Right atrium auricular region (tissue), 2 donors: ENCODE data around the gene HYI. TPM values are rescaled to one million over a fixed set of nuclear protein-coding genes. Genes with fewer than 3 reads are reported as not detected.

Source experiments
- DNase-seq: peaks from one replicate; pipeline ENCODE4 v3.0.0-alpha.2; 2019; ENCODE audit warnings: low spot score
- H3K27ac ChIP-seq, 2 donors: fragments of 200-600 bp; sonication (generic); 1 replicate in 1 of 2; 2 replicates in 1 of 2; pipeline ENCODE4 v1.5.1; 2016 to 2019
- H3K27me3 ChIP-seq, 2 donors: fragments of 200-600 bp; sonication (generic); one replicate each; pipeline versions ENCODE4 v1.5.1 to v1.6.0; 2017 to 2019
- H3K36me3 ChIP-seq: fragments of 200-600 bp; sonication (generic); one replicate; pipeline ENCODE4 v1.5.1; 2016
- H3K4me1 ChIP-seq, 2 donors: fragments of 200-600 bp; sonication (generic); one replicate each; pipeline versions ENCODE4 v1.5.1 to v1.6.0; 2017 to 2019
- H3K4me3 ChIP-seq, 2 donors: fragments of 200-600 bp; sonication (generic); 1 replicate in 1 of 2; 2 replicates in 1 of 2; pipeline ENCODE4 v1.5.1; 2017 to 2019; ENCODE audit warnings: mild to moderate bottlenecking in 1 of 2, moderate library complexity in 1 of 2
- H3K9me3 ChIP-seq, 2 donors: fragments of 200-600 bp; sonication (generic); one replicate each; pipeline ENCODE4 v1.5.1; 2019
- CTCF ChIP-seq, 2 donors: fragments of 200-600 bp; sonication (generic); IDR thresholded peaks; one replicate each; pipeline ENCODE4 v1.5.1; 2019; ENCODE audit warnings: antibody characterized with exemption in 2 of 2
- total RNA-seq, 2 donors: library from RNA; depleted of rRNA; stranded (reverse); fragments of >200 nt; gene quantifications; one replicate each; pipeline ENCODE4 v1.1.0, GENCODE V29; 2016

The HYI gene
- total RNA-seq, 2 donors from 2014 or later = 17.3 to 23.0 TPM

- Histone ChIP-seq H3K9me3 (no peaks in the 10 kb centered on the region), H3K27me3 (no peaks in the 10 kb centered on the region), H3K4me3 (no peak overlapping the region), H3K27ac (no peak overlapping the region), H3K4me1 (peaks cover 0 to 8% of the 10 kb centered on the region in 2 donors), H3K36me3 (peaks cover 71% of the 10 kb centered on the region)
- TF ChIP-seq CTCF (IDR thresholded peaks at IDR 0.05) = no peak
- DNase-seq = no peak
Measured at GRCh38 chr1:43440358-43440757, 13.4 kb downstream of the HYI start.

- Histone ChIP-seq H3K36me3 (peaks cover 69% of the 10 kb centered on the region), H3K27me3 (no peaks in the 10 kb centered on the region), H3K4me1 (peaks cover 0 to 13% of the 10 kb centered on the region in 2 donors), H3K27ac (no peak overlapping the region), H3K4me3 (no peak overlapping the region), H3K9me3 (no peaks in the 10 kb centered on the region)
- no peak for TF ChIP-seq CTCF (IDR thresholded peaks at IDR 0.05)
- no peak for DNase-seq
Measured at GRCh38 chr1:43439781-43440180, 13.9 kb downstream of the HYI start.

GRCh38 chr1:43438953-43439581 lies 14.7 kb downstream of the HYI start:
- Histone ChIP-seq H3K9me3 (no peaks in the 10 kb centered on the region), H3K27me3 (no peaks in the 10 kb centered on the region), H3K4me3 (no peak overlapping the region), H3K27ac (no peak overlapping the region), H3K4me1 (peaks cover 0 to 13% of the 10 kb centered on the region in 2 donors), H3K36me3 (peaks cover 69% of the 10 kb centered on the region)
- TF ChIP-seq CTCF (IDR thresholded peaks at IDR 0.05) = no peak
- no peak for DNase-seq

GRCh38 chr1:43438576-43438952 lies 15.2 kb downstream of the HYI start:
- peaks cover 0 to 13% of the 10 kb centered on the region in 2 donors for H3K4me1 ChIP-seq
- H3K4me3 ChIP-seq = no peak overlapping the region
- TF ChIP-seq CTCF (IDR thresholded peaks at IDR 0.05) = no peak
- no peak overlapping the region for H3K27ac ChIP-seq
- H3K27me3 ChIP-seq = no peaks in the 10 kb centered on the region
- DNase-seq = no peak
- peaks cover 69% of the 10 kb centered on the region for H3K36me3 ChIP-seq
- no peaks in the 10 kb centered on the region for H3K9me3 ChIP-seq

GRCh38 chr1:43438006-43438405 lies 15.7 kb downstream of the HYI start:
- Histone ChIP-seq H3K27ac (no peak overlapping the region), H3K9me3 (no peaks in the 10 kb centered on the region)
- DNase-seq = no peak

More at GRCh38 chr1:43438006-43438405, 15.7 kb downstream of the HYI start:
- TF ChIP-seq CTCF (IDR thresholded peaks at IDR 0.05) = no peak
- H3K36me3 ChIP-seq = peaks cover 69% of the 10 kb centered on the region
- H3K27me3 ChIP-seq = no peaks in the 10 kb centered on the region
- no peak overlapping the region for H3K4me3 ChIP-seq
- peaks cover 0 to 13% of the 10 kb centered on the region in 2 donors for H3K4me1 ChIP-seq
